Omental fat pad (tissue), 4 donors: Measurements from ENCODE around the gene PPARA. TPM values are rescaled to one million over a fixed set of nuclear protein-coding genes. Genes with fewer than 3 reads are reported as not detected.

Experiments
- ATAC-seq: fragments of 150-250 bp; one replicate; pipeline ENCODE4 v1.9.1; 2016; ENCODE audit warnings: mild to moderate bottlenecking, moderate library complexity; ENCODE audit not compliant: low FRiP score
- DNase-seq: peaks from one replicate; pipeline ENCODE4 v3.0.0-alpha.2; 2019; ENCODE audit warnings: low spot score
- total RNA-seq, 4 donors: library from RNA; depleted of rRNA; stranded (reverse); fragments of >200 nt; gene quantifications; one replicate each; pipeline ENCODE4 v1.1.0, GENCODE V29; 2016
- TF ChIP-seq, protein P1 (sequence below), 3 donors: fragments of 450-650 bp; IDR thresholded peaks; one replicate each; pipeline ENCODE4 v1.5.1; 2016 to 2017; ENCODE audit warnings: antibody characterized with exemption in 3 of 3, mild to moderate bottlenecking in 3 of 3, moderate library complexity in 2 of 3

Gene PPARA
- total RNA-seq, 4 donors from 2014 or later, result 20.7 to 35.5 (median 30.4) TPM

DNA sequence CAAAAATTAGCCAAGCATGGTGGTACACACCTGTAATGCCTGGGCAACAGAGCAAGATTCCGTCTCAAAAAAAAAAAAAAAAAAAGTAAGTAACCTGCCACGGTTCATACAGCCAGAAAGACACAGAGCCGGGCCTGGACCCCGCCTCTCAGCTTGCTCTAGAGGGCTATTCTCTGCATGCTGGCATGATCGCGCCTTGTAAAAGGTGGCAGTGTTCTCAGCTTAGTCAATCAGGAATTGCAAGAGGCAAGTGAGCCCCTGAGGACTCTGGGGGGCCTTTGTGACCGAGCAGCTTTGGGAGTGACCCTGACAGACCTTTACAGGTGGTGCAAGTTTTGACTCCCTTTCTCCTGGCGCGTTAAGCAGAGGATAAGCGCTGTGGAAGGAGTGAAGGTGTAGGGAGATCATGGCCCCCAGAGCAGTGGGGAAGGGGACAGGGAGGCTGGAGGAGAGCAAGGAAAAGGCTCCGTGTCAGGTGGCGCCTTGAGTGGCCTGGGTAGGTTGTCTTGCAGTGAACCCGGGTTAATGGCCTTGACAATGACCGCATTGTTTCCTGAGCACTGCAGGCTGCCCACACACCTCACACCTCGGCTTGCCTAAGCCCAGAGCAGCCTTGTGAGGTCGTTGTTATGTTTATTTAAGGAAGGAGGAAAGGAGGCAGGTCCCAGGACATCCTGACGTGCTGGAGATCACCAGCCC is 50.9 kb downstream of the PPARA start:
- no peak for DNase-seq
- no peak for ATAC-seq
- TF ChIP-seq, protein P1, sequence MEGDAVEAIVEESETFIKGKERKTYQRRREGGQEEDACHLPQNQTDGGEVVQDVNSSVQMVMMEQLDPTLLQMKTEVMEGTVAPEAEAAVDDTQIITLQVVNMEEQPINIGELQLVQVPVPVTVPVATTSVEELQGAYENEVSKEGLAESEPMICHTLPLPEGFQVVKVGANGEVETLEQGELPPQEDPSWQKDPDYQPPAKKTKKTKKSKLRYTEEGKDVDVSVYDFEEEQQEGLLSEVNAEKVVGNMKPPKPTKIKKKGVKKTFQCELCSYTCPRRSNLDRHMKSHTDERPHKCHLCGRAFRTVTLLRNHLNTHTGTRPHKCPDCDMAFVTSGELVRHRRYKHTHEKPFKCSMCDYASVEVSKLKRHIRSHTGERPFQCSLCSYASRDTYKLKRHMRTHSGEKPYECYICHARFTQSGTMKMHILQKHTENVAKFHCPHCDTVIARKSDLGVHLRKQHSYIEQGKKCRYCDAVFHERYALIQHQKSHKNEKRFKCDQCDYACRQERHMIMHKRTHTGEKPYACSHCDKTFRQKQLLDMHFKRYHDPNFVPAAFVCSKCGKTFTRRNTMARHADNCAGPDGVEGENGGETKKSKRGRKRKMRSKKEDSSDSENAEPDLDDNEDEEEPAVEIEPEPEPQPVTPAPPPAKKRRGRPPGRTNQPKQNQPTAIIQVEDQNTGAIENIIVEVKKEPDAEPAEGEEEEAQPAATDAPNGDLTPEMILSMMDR (IDR thresholded peaks at IDR 0.05), result no peak

DNA sequence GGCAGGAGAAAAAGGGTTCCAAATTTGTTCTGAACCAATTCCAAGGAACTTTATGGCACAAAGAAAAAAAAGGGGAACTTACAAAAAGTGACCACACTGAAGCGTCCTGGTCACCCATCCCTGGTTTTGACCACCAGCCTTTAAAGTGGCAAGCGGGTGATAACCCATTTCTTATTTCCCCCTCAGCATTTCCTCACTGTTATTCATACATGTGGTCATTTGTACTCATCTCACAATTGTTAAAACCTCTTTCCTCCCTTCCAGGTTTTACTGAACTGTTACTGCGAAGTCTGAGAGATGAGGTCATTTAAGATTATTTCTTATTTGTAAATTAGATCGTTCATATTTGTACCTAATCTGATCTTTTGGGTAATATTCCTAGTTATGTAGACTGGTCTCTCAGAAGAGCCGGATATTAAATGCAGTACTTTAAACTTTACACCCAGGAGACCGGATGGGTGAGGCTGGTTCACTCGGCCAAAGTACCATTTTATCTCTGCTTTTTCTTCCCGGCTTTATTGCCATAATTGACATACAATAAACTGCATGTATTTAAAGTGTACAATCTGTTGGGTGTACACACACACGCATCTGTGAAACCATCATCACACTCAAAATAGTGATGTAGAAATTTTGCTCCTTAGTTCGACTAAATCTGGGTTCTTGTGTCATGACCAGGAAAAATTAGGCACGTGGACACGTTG is 52.7 kb downstream of the PPARA start:
- no peak for ATAC-seq
- TF ChIP-seq, protein P1 (IDR thresholded peaks at IDR 0.05), result no peak

DNA sequence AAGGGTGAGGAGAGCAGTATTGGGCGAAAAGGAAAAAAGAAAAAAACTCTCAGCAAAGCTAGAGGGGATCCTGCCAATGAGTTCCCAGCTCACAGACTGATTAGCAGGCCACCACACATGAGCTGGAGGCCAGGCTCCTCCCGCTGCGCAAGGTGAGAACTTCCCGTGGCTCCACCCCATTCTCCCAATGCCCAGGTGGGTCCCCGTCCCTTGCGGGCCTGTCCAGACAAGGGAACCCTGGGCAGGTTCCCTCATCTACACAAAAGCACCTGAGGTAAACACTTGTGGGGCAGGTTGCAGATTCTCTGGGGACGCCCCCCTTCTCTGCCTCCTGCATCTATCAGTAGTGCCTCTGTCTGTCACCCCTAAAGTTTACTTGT is 53.3 kb downstream of the PPARA start:
- DNase-seq, result no peak
- no peak for ATAC-seq
- TF ChIP-seq, protein P1 (IDR thresholded peaks at IDR 0.05), result no peak

More for the DNA sequence above, 52.7 kb downstream of the PPARA start:
- no peak for DNase-seq

DNA sequence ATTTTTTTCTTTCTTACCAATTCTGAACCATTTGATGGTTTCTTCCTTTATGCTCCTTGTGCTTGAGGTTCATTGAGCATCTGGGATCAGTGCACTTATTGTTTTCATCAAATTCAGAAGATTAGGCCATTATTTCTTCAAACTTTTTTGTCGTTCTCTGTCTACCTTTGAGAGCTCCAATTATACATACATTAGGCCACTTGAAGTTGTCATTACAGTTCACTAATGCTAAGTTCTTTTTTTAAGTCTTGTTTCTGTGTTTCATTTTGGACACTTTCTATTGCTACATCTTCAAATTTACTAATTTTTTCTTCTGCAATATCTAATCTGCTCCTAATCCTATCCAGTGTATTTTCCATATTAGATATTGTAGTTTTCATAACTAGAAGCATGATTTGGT is 58.9 kb downstream of the PPARA start:
- no peak for ATAC-seq
- TF ChIP-seq, protein P1 (IDR thresholded peaks at IDR 0.05), result no peak
- no peak for DNase-seq

DNA sequence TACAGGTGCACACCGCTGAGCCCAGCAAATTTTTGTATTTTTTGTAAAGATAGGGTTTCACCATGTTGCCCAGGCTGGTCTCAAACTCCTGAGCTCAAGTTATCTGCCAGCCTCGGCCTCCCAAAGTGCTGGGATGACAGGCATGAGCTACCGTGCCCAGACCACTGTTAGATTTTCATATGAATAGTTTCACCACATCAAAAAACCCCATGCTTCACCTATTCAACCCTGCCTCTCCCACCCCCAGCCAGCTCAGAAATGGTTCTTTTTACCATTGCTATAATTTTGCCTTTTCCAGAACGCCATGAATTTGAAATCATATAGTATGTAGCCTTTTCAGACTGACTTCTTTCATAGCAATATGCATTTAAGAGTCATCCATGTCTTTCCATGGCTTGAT is 61.9 kb downstream of the PPARA start:
- DNase-seq (no peak), ATAC-seq (no peak)
- TF ChIP-seq, protein P1 (IDR thresholded peaks at IDR 0.05), result no peak

DNA sequence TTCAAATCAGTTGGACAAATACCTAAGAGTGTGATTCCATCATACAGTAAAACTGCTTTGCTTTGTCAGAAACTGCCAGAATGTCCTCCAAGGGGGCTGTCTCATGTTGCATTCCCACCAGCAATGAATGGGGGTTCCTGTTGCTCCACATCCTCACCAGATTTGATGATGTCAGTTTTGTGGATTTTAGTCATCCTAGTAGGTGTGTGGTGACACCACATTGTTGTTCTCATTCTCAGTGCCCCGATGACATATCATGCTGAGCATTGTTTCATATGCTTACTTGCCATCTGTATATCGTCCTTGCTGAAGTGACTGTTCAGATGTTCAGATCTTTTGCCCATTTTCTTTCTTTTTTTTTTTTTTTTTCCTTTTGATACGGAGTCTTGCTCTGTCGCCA is 62.7 kb downstream of the PPARA start:
- DNase-seq (no peak), ATAC-seq (no peak)
- TF ChIP-seq, protein P1 (IDR thresholded peaks at IDR 0.05), result no peak

DNA sequence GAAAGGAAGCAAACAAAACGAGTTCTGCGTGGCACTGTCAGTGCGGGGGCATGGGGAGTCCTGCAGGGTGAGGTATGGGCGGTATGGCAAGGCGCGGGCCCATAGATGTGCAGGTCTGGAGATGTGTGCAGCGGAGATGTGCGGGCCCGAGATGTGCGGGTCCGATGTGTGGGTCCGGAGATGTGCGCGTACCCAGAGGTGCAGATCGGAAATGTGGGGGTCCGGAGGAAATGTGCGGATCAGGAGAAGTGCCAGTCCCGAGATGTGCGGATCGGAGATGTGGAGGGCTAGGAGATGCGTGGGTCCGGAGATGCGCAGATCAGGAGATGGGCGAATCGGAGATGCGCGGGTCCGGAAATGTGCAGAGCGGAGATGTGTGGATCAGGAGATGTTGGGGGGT is 63.8 kb downstream of the PPARA start:
- TF ChIP-seq, protein P1 (IDR thresholded peaks at IDR 0.05), result no peak
- no peak for ATAC-seq
- no peak for DNase-seq
